Measurements from ENCODE around the gene GDF2. TPM values are rescaled to one million over a fixed set of nuclear protein-coding genes. Genes with fewer than 3 reads are reported as not detected.

GDF2 gene
- total RNA-seq, 1 donor from 2014 or later: not detected

DNA sequence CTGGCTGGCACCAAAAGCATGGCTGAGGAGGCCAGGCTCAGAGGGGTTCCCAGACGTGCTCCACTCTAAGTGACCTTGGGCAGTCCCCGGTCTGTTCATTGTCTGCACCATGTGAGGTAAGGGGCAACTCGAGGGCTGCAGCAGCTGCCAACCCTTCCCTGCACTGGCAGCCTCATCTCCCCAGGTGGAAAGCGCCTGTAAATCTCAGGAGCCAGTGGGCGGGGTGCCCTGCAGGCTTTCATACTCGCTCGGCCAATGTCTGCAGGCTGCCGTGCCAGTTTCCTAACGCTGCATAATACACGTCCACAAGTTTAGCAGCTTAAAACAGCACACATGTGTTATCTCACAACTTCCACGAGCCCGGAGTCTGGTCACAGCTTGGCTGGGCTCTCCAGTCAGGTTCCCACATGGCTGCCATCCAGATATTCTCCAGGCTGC lies 34.9 kb upstream of the GDF2 start:
- H3K27ac Mint-ChIP-seq (ENCODE audit: unreplicated experiment): no peak overlapping the region
- H3K4me3 Mint-ChIP-seq (ENCODE audit: unreplicated experiment): no peak overlapping the region
- peaks cover 21% of the 10 kb centered on the region for H3K27me3 Mint-ChIP-seq (ENCODE audit: unreplicated experiment)
- H3K9me3 Mint-ChIP-seq (ENCODE audit: unreplicated experiment): no peaks in the 10 kb centered on the region
- peak; percentile 76 for DNase-seq (ENCODE audit: extremely low spot score, unreplicated experiment)
- TF ChIP-seq, protein P1, sequence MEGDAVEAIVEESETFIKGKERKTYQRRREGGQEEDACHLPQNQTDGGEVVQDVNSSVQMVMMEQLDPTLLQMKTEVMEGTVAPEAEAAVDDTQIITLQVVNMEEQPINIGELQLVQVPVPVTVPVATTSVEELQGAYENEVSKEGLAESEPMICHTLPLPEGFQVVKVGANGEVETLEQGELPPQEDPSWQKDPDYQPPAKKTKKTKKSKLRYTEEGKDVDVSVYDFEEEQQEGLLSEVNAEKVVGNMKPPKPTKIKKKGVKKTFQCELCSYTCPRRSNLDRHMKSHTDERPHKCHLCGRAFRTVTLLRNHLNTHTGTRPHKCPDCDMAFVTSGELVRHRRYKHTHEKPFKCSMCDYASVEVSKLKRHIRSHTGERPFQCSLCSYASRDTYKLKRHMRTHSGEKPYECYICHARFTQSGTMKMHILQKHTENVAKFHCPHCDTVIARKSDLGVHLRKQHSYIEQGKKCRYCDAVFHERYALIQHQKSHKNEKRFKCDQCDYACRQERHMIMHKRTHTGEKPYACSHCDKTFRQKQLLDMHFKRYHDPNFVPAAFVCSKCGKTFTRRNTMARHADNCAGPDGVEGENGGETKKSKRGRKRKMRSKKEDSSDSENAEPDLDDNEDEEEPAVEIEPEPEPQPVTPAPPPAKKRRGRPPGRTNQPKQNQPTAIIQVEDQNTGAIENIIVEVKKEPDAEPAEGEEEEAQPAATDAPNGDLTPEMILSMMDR (IDR thresholded peaks at IDR 0.05): no peak
- H3K36me3 Mint-ChIP-seq (ENCODE audit: unreplicated experiment): no peaks in the 10 kb centered on the region
- no peaks in the 10 kb centered on the region for H3K4me1 Mint-ChIP-seq (ENCODE audit: unreplicated experiment)

DNA sequence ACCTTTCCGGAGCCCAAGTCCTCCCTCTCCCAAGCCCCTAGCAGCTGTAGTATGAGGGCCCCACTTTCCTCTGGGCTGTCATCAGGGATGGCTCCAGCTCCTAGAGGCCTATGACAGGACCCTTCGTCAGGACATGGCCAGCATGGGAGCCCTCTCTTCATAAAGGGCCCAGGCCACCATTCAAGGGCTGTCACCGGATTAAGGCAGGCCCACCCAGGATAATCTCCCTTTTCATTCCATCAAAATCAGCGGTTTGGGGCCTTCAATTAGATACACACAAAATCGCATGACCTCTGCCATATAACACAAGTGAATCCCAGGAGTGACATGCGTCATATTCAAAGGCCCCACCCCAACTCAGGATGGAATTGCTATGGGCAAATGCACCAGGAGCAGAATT lies 34.4 kb upstream of the GDF2 start:
- Mint-ChIP-seq H3K4me1 (ENCODE audit: unreplicated experiment) (no peaks in the 10 kb centered on the region), H3K27ac (ENCODE audit: unreplicated experiment) (no peak overlapping the region), H3K9me3 (ENCODE audit: unreplicated experiment) (no peaks in the 10 kb centered on the region), H3K36me3 (ENCODE audit: unreplicated experiment) (no peaks in the 10 kb centered on the region), H3K27me3 (ENCODE audit: unreplicated experiment) (peaks cover 24% of the 10 kb centered on the region), H3K4me3 (ENCODE audit: unreplicated experiment) (no peak overlapping the region)
- peak; percentile 71 for DNase-seq (ENCODE audit: extremely low spot score, unreplicated experiment)
- TF ChIP-seq, protein P1 (IDR thresholded peaks at IDR 0.05): no peak

DNA sequence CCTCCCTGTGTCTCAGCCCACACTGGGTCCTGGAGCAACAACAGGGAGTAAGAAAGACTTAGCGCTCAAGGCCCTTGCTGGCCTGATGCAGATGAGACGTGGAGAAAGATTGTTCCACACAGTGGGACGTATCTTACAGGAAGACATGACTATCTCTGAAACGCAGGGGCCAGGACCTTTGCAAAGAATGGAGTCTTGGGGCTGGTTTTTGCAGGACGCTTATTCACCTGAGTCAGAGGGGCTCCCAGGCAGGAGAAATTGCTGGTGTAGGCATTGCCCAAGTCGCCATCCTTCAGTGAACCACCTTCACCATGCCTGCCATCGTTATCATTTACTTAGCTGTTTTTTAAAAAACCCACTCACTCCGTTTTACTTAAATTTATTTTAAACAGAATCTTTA lies 34.0 kb upstream of the GDF2 start:
- no peaks in the 10 kb centered on the region for H3K4me1 Mint-ChIP-seq (ENCODE audit: unreplicated experiment)
- H3K27ac Mint-ChIP-seq (ENCODE audit: unreplicated experiment): no peak overlapping the region
- TF ChIP-seq, protein P1 (IDR thresholded peaks at IDR 0.05): no peak
- H3K27me3 Mint-ChIP-seq (ENCODE audit: unreplicated experiment): peaks cover 22% of the 10 kb centered on the region
- DNase-seq (ENCODE audit: extremely low spot score, unreplicated experiment): peak; percentile 64
- H3K4me3 Mint-ChIP-seq (ENCODE audit: unreplicated experiment): no peak overlapping the region
- H3K9me3 Mint-ChIP-seq (ENCODE audit: unreplicated experiment): no peaks in the 10 kb centered on the region
- H3K36me3 Mint-ChIP-seq (ENCODE audit: unreplicated experiment): no peaks in the 10 kb centered on the region

DNA sequence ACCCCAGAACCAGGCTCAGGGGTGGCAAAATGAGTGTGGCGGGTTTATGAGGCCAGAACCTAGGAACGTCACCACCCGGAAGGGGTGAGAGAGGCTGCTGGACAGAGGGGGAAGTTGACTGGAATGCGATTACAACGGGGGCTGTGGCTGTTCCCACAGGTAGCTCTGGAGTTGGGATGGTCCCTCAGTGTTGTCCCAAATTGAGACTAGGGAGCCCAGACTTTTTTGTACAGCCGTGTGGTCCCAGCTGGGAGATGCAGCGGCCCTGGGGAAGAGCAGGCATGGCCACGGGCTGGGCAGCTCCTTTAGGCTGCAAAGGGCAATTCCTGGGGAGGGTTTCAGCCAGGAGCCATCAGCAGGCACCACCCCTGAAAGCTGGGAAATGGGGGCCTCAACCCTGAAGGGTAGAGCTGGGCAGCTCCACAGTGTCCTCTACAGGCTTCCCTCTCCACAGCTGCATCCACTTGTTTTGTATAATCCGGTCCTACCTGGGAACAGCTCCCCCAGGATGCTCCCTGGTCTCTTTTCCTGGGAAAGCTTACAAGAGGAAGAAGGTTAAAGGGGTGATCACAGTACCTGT lies 33.2 kb upstream of the GDF2 start:
- TF ChIP-seq, protein P1 (IDR thresholded peaks at IDR 0.05): no peak
- Mint-ChIP-seq H3K4me1 (ENCODE audit: unreplicated experiment) (no peaks in the 10 kb centered on the region), H3K27me3 (ENCODE audit: unreplicated experiment) (peaks cover 27% of the 10 kb centered on the region), H3K27ac (ENCODE audit: unreplicated experiment) (no peak overlapping the region), H3K4me3 (ENCODE audit: unreplicated experiment) (no peak overlapping the region), H3K9me3 (ENCODE audit: unreplicated experiment) (no peaks in the 10 kb centered on the region), H3K36me3 (ENCODE audit: unreplicated experiment) (no peaks in the 10 kb centered on the region)
- peak; percentile 75 for DNase-seq (ENCODE audit: extremely low spot score, unreplicated experiment)

DNA sequence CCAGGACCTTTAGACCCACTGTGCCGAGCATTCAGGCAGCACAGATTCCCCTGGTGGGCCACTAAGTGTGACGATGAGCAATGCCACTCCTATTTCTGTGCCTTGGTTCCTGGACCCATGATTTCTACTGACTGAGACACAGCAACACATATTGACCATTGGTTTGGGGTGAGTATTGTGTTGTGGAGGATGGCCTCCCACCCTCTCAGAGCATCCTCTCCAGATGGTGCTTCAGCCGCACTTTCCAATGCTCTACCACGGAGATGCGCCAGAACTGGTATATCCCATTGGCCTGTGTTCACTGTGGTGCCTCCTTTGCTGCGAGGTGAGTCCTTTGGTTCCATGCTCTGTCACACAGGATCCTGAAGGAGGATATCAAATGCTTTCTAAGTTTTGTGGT lies 32.3 kb upstream of the GDF2 start:
- H3K27me3 Mint-ChIP-seq (ENCODE audit: unreplicated experiment): peaks cover 29% of the 10 kb centered on the region
- H3K27ac Mint-ChIP-seq (ENCODE audit: unreplicated experiment): no peak overlapping the region
- H3K4me3 Mint-ChIP-seq (ENCODE audit: unreplicated experiment): no peak overlapping the region
- no peaks in the 10 kb centered on the region for H3K36me3 Mint-ChIP-seq (ENCODE audit: unreplicated experiment)
- no peak for DNase-seq (ENCODE audit: extremely low spot score, unreplicated experiment)
- TF ChIP-seq, protein P1 (IDR thresholded peaks at IDR 0.05): no peak
- H3K9me3 Mint-ChIP-seq (ENCODE audit: unreplicated experiment): no peaks in the 10 kb centered on the region
- no peaks in the 10 kb centered on the region for H3K4me1 Mint-ChIP-seq (ENCODE audit: unreplicated experiment)
